Thyroid gland (tissue), 4 donors: Measurements from ENCODE around the gene CTIF.
"Not testable (repeated sequence)": the region's sequence is repeated elsewhere in the genome, so short reads cannot be mapped to it uniquely, and the experiment has no call there.

Experiments
- CTCF ChIP-seq, 6 experiments: fragments of 200-600 bp in 3 of 6; fragments of 450-650 bp in 3 of 6; sonication (generic) in 3 of 6; IDR thresholded peaks; one replicate each; pipeline ENCODE4 v1.5.1; 2016 to 2019; ENCODE audit warnings: antibody characterized with exemption in 6 of 6, mild to moderate bottlenecking in 2 of 6, inconsistent platforms in 1 of 6, moderate library complexity in 1 of 6
- POLR2A ChIP-seq, 2 donors: fragments of 450-650 bp; IDR thresholded peaks; one replicate each; pipeline ENCODE4 v1.6.1; 2017; ENCODE audit warnings: antibody characterized with exemption in 2 of 2, mild to moderate bottlenecking in 2 of 2, moderate library complexity in 1 of 2

- TF ChIP-seq CTCF, POLR2A (IDR thresholded peaks at IDR 0.05): not testable (repeated sequence)
Observed at GRCh38 chr18:48811977-48812451, 273.2 kb downstream of the CTIF start.
